KOPT-K1 (cell line): ENCODE measurements around the gene CDH22.

Source experiments
- H3K27ac ChIP-seq: fragments of 200-600 bp; sonication (generic); 2 replicates; pipeline ENCODE4 v1.5.1; 2016; ENCODE audit warnings: antibody characterized with exemption, mild to moderate bottlenecking, low read depth, low read length; ENCODE audit not compliant: poor library complexity, severe bottlenecking
- H3K36me3 ChIP-seq: fragments of 200-600 bp; sonication (generic); 2 replicates; pipeline ENCODE4 v1.5.1; 2017; ENCODE audit warnings: antibody characterized with exemption, mild to moderate bottlenecking, low read length, moderate library complexity; ENCODE audit not compliant: insufficient read depth
- H3K9me3 ChIP-seq: fragments of 200-600 bp; sonication (generic); 2 replicates; pipeline ENCODE4 v1.5.1; 2017; ENCODE audit warnings: antibody characterized with exemption, low read length, mild to moderate bottlenecking; ENCODE audit not compliant: insufficient read depth, poor library complexity, severe bottlenecking

CDH22 gene

GRCh38 chr20:46347841-46348803 is 39.8 kb upstream of the CDH22 start:
- Histone ChIP-seq H3K9me3 (no peaks in the 10 kb centered on the region), H3K36me3 (peaks cover 24% of the 10 kb centered on the region), H3K27ac (no peak overlapping the region)

- peaks cover 20% of the 10 kb centered on the region for H3K36me3 ChIP-seq
- H3K9me3 ChIP-seq, result no peaks in the 10 kb centered on the region
- H3K27ac ChIP-seq, result no peak overlapping the region
Observed at GRCh38 chr20:46346770-46347169, 38.5 kb upstream of the CDH22 start.

GRCh38 chr20:46344488-46345162 is 36.3 kb upstream of the CDH22 start:
- H3K27ac ChIP-seq, result no peak overlapping the region
- H3K9me3 ChIP-seq, result no peaks in the 10 kb centered on the region
- H3K36me3 ChIP-seq, result no peaks in the 10 kb centered on the region

GRCh38 chr20:46343975-46344357 is 35.7 kb upstream of the CDH22 start:
- H3K9me3 ChIP-seq, result no peaks in the 10 kb centered on the region
- H3K27ac ChIP-seq, result no peak overlapping the region
- no peaks in the 10 kb centered on the region for H3K36me3 ChIP-seq

GRCh38 chr20:46343348-46343974 is 35.2 kb upstream of the CDH22 start:
- Histone ChIP-seq H3K27ac (no peak overlapping the region), H3K9me3 (no peaks in the 10 kb centered on the region), H3K36me3 (no peaks in the 10 kb centered on the region)

GRCh38 chr20:46342451-46343347 is 34.4 kb upstream of the CDH22 start:
- H3K36me3 ChIP-seq, result no peaks in the 10 kb centered on the region
- H3K9me3 ChIP-seq, result no peaks in the 10 kb centered on the region

GRCh38 chr20:46342010-46342378 is 33.7 kb upstream of the CDH22 start:
- H3K36me3 ChIP-seq, result no peaks in the 10 kb centered on the region
- H3K9me3 ChIP-seq, result no peaks in the 10 kb centered on the region
- H3K27ac ChIP-seq, result no peak overlapping the region

More at GRCh38 chr20:46342451-46343347, 34.4 kb upstream of the CDH22 start:
- no peak overlapping the region for H3K27ac ChIP-seq

GRCh38 chr20:46341074-46342009 is 33.0 kb upstream of the CDH22 start:
- H3K27ac ChIP-seq, result no peak overlapping the region
- no peaks in the 10 kb centered on the region for H3K9me3 ChIP-seq
- H3K36me3 ChIP-seq, result no peaks in the 10 kb centered on the region

- Histone ChIP-seq H3K36me3 (no peaks in the 10 kb centered on the region), H3K9me3 (no peaks in the 10 kb centered on the region), H3K27ac (no peak overlapping the region)
Observed at GRCh38 chr20:46339037-46339436, 30.7 kb upstream of the CDH22 start.

- H3K9me3 ChIP-seq, result no peaks in the 10 kb centered on the region
- no peaks in the 10 kb centered on the region for H3K36me3 ChIP-seq
- H3K27ac ChIP-seq, result no peak overlapping the region
Observed at GRCh38 chr20:46336735-46337134, 28.4 kb upstream of the CDH22 start.

GRCh38 chr20:46334303-46334904 is 26.1 kb upstream of the CDH22 start:
- no peaks in the 10 kb centered on the region for H3K9me3 ChIP-seq
- H3K27ac ChIP-seq, result no peak overlapping the region
- no peaks in the 10 kb centered on the region for H3K36me3 ChIP-seq

- Histone ChIP-seq H3K36me3 (no peaks in the 10 kb centered on the region), H3K27ac (no peak overlapping the region), H3K9me3 (no peaks in the 10 kb centered on the region)
Observed at GRCh38 chr20:46333161-46333991, 25.1 kb upstream of the CDH22 start.
